ENCODE data around the gene DOCK1.

- TF ChIP-seq, protein P1, sequence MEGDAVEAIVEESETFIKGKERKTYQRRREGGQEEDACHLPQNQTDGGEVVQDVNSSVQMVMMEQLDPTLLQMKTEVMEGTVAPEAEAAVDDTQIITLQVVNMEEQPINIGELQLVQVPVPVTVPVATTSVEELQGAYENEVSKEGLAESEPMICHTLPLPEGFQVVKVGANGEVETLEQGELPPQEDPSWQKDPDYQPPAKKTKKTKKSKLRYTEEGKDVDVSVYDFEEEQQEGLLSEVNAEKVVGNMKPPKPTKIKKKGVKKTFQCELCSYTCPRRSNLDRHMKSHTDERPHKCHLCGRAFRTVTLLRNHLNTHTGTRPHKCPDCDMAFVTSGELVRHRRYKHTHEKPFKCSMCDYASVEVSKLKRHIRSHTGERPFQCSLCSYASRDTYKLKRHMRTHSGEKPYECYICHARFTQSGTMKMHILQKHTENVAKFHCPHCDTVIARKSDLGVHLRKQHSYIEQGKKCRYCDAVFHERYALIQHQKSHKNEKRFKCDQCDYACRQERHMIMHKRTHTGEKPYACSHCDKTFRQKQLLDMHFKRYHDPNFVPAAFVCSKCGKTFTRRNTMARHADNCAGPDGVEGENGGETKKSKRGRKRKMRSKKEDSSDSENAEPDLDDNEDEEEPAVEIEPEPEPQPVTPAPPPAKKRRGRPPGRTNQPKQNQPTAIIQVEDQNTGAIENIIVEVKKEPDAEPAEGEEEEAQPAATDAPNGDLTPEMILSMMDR (IDR thresholded peaks at IDR 0.05) = no peak
- TF ChIP-seq POLR2A (IDR thresholded peaks at IDR 0.05) = no peak
Observed at GRCh38 chr10:127265288-127265687, 360.1 kb downstream of the DOCK1 start.
